ENCODE measurements around the gene ZDHHC20. TPM values are rescaled to one million over a fixed set of nuclear protein-coding genes. Genes with fewer than 3 reads are reported as not detected.
A peak's percentile ranks its signal among the peaks of the same experiment; 100 is the strongest.

Gene ZDHHC20
- total and polyA plus RNA-seq, 10 of the 15 experiments (the other 5 are each of a cell fraction or from before 2014, with no cell fraction given) = 8.6 to 57.8 (median 41.7) TPM

DNA sequence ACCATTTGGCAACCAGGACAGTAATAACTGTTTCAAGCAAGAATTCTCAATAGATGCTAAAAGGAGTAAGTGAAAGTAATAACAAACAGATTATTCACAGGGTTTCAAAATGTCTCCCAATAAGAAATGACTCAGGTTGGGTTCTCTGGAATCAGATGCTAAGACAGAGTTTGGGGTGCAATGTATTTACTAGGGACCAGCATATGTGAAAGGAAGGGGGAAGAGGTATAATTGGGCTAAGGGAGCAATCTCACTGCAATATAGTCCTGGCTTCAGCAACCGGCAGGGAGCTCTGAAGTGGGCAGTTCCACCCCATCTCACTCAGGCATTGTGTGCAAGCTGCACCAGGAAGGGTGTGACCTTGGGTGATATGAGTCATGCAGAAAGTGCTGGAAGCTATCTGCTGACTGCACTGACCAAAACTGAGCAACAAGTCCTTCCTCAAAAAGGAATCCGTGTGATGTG is 23.4 kb downstream of the ZDHHC20 start:
- peak; percentile 68 for FAIRE-seq
- H3K4me3 ChIP-seq = peak overlapping the region; percentile 46; the same call in 1 of the 2 replicates
- TF ChIP-seq NFIC (IDR thresholded peaks at IDR 0.05; ENCODE audit: low read depth, low read length) (peak; percentile 84), PAX5 (IDR thresholded peaks at IDR 0.05; ENCODE audit: borderline replicate concordance, low read depth, low read length) (peak; percentile 63; the same call in 1 of the 2 replicates), EP300 (IDR thresholded peaks at IDR 0.05; ENCODE audit: borderline replicate concordance in 1 of 2, control insufficient read depth in 1 of 2, low read depth in 2 of 2, low read length in 2 of 2) (no peak), JUND (IDR thresholded peaks at IDR 0.05; ENCODE audit: low read depth, low read length) (peak; percentile 55; the same call in 1 of the 2 replicates), SP1 (IDR thresholded peaks at IDR 0.05; ENCODE audit: low read depth, low read length) (peak; percentile 9), ZBED1 (IDR thresholded peaks at IDR 0.05; ENCODE audit: borderline replicate concordance) (peak; percentile 43), ESRRA (IDR thresholded peaks at IDR 0.05; ENCODE audit: low read length) (peak; percentile 90; the same call in 1 of the 2 replicates), RUNX3 (IDR thresholded peaks at IDR 0.05; ENCODE audit: low read length) (peak; percentile 84), CBFB (IDR thresholded peaks at IDR 0.05; ENCODE audit: low read depth) (no peak), IKZF2 (IDR thresholded peaks at IDR 0.05) (peak; percentile 77 to 83), IRF4 (IDR thresholded peaks at IDR 0.05; ENCODE audit: low read depth, low read length) (peak; percentile 91), EED (IDR thresholded peaks at IDR 0.05; ENCODE audit: low read depth) (peak; percentile 96), FOXM1 (IDR thresholded peaks at IDR 0.05; ENCODE audit: low read depth, low read length) (peak; percentile 59; the same call in 1 of the 2 replicates), BHLHE40 (IDR thresholded peaks at IDR 0.05; ENCODE audit: borderline replicate concordance in 1 of 2, low read depth in 2 of 2, low read length in 1 of 2) (peak in 1 of 2 experiments; percentile 34; a peak in 1 of 4 replicates), DPF2 (IDR thresholded peaks at IDR 0.05) (peak; percentile 51; the same call in 1 of the 2 replicates), CREB1 (IDR thresholded peaks at IDR 0.05; ENCODE audit: low read depth) (no peak), CREM (IDR thresholded peaks at IDR 0.05; ENCODE audit: low read depth) (peak; percentile 70), ZZZ3 (IDR thresholded peaks at IDR 0.05; ENCODE audit: control insufficient read depth, insufficient read length, low read depth) (no peak), TCF3 (IDR thresholded peaks at IDR 0.05; ENCODE audit: borderline replicate concordance, insufficient read depth, low read depth, low read length) (peak; percentile 69), PML (IDR thresholded peaks at IDR 0.05; ENCODE audit: low read length) (no peak)
- TF ChIP-seq, protein P1, sequence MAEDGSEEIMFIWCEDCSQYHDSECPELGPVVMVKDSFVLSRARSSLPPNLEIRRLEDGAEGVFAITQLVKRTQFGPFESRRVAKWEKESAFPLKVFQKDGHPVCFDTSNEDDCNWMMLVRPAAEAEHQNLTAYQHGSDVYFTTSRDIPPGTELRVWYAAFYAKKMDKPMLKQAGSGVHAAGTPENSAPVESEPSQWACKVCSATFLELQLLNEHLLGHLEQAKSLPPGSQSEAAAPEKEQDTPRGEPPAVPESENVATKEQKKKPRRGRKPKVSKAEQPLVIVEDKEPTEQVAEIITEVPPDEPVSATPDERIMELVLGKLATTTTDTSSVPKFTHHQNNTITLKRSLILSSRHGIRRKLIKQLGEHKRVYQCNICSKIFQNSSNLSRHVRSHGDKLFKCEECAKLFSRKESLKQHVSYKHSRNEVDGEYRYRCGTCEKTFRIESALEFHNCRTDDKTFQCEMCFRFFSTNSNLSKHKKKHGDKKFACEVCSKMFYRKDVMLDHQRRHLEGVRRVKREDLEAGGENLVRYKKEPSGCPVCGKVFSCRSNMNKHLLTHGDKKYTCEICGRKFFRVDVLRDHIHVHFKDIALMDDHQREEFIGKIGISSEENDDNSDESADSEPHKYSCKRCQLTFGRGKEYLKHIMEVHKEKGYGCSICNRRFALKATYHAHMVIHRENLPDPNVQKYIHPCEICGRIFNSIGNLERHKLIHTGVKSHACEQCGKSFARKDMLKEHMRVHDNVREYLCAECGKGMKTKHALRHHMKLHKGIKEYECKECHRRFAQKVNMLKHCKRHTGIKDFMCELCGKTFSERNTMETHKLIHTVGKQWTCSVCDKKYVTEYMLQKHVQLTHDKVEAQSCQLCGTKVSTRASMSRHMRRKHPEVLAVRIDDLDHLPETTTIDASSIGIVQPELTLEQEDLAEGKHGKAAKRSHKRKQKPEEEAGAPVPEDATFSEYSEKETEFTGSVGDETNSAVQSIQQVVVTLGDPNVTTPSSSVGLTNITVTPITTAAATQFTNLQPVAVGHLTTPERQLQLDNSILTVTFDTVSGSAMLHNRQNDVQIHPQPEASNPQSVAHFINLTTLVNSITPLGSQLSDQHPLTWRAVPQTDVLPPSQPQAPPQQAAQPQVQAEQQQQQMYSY (CRISPR knock-in tag; IDR thresholded peaks at IDR 0.05) = no peak
- TF ChIP-seq, protein P2, sequence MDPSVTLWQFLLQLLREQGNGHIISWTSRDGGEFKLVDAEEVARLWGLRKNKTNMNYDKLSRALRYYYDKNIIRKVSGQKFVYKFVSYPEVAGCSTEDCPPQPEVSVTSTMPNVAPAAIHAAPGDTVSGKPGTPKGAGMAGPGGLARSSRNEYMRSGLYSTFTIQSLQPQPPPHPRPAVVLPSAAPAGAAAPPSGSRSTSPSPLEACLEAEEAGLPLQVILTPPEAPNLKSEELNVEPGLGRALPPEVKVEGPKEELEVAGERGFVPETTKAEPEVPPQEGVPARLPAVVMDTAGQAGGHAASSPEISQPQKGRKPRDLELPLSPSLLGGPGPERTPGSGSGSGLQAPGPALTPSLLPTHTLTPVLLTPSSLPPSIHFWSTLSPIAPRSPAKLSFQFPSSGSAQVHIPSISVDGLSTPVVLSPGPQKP (IDR thresholded peaks at IDR 0.05; ENCODE audit: low read depth, low read length) = no peak

More for the DNA sequence above, 23.4 kb downstream of the ZDHHC20 start:
- SMC1A ChIA-PET (ENCODE audit: uncharacterized antibody, unreplicated experiment) = interaction anchor here (0.9 to 1.6 kb wide), 3 partner anchors 10 to 22 kb away, joined by 3 read pairs; no protein-coding TSS in a partner anchor
- Histone ChIP-seq H3K27ac (ENCODE audit: control insufficient read depth, insufficient read depth) (peak overlapping the region; percentile 50), H3K27me3 (replicated peaks in 1 of 2; ENCODE audit: control insufficient read depth in 2 of 2, insufficient read depth in 2 of 2, low read length in 1 of 2) (no peaks in the 10 kb centered on the region), H3K9me3 (replicated peaks; ENCODE audit: control insufficient read depth, insufficient read depth, low read length) (peaks cover 26% of the 10 kb centered on the region), H3K9ac (ENCODE audit: control insufficient read depth, insufficient read depth, low read length) (no peak overlapping the region), H3K36me3 (ENCODE audit: control insufficient read depth in 2 of 2, insufficient read depth in 2 of 2, low read length in 1 of 2) (no peaks in the 10 kb centered on the region), H4K20me1 (ENCODE audit: control insufficient read depth, insufficient read depth) (no peaks in the 10 kb centered on the region), H3K4me2 (ENCODE audit: control insufficient read depth, insufficient read depth) (peak overlapping the region; percentile 17), H3K79me2 (ENCODE audit: control insufficient read depth, insufficient read depth, low read length) (peaks cover 36% of the 10 kb centered on the region), H2AFZ (ENCODE audit: control insufficient read depth, low read depth, low read length) (no peak overlapping the region; the same call in 1 of the 2 replicates), H3K4me1 (ENCODE audit: control insufficient read depth, insufficient read depth, low read length) (peaks cover 18% of the 10 kb centered on the region)
- DNase-seq (ENCODE audit: low read depth, low spot score) (peak; percentile 63), ATAC-seq (peak; percentile 98)
- RAD21 ChIA-PET (ENCODE audit: unreplicated experiment) = interaction anchor here (1.0 to 1.8 kb wide), 2 partner anchors 21 to 24 kb away, joined by 3 to 5 read pairs; partner anchors contain the start of gene ZDHHC20
- in situ Hi-C loops (cut with MboI) = no loop called here
- POLR2A ChIA-PET = no interaction called here
- no TSS peak for BruUV-seq (replicated peaks)
- CTCF ChIA-PET = interaction anchor here (0.9 kb wide), 1 partner anchor 138 kb away, joined by 5 read pairs; no protein-coding TSS in a partner anchor
- intact Hi-C loops (cut with micrococcal nuclease; ENCODE audit: unreplicated experiment) = no loop called here
- 0% methylated on average over 2 of the region's 2 CpGs for WGBS (ENCODE audit: insufficient coverage, insufficient replicate concordance, low lambda C conversion rate, missing lambda C conversion rate)
